Pancreas (tissue), 10 donors: Measurements from ENCODE around the gene TOR1B. TPM values are rescaled to one million over a fixed set of nuclear protein-coding genes. Genes with fewer than 3 reads are reported as not detected.
"Not testable (repeated sequence)": the region's sequence is repeated elsewhere in the genome, so short reads cannot be mapped to it uniquely, and the experiment has no call there.

ENCODE experiments used
- ATAC-seq, 4 donors: fragments of 200-7000 bp; cut with Tn5 transposase; one replicate each; pipeline versions ENCODE4 v1.8.0 to v1.9.1; 2020; ENCODE audit warnings: mild to moderate bottlenecking in 4 of 4, moderate library complexity in 4 of 4
- DNase-seq, 6 donors: peaks; one replicate each; pipeline ENCODE4 v3.0.0-alpha.2; 2020
- FAIRE-seq: peaks from 2 replicates; lab custom pipeline; 2012; peaks lifted over from hg19 to GRCh38; lab: Jason Lieb, UNC
- H3K27ac ChIP-seq, 4 donors: fragments of 200-600 bp; sonication (generic); 1 replicate in 3 of 4; 2 replicates in 1 of 4; pipeline versions ENCODE4 v1.5.0 to v1.8.0; 2020
- H3K27me3 ChIP-seq, 4 donors: fragments of 200-600 bp; one replicate each; pipeline ENCODE4 v1.8.0; 2021
- H3K36me3 ChIP-seq, 3 donors: fragments of 200-600 bp; sonication (generic) in 1 of 3; one replicate each; pipeline versions ENCODE4 v1.5.0 to v1.8.0; 2020 to 2021
- H3K4me1 ChIP-seq, 3 donors: fragments of 200-600 bp; one replicate each; pipeline ENCODE4 v1.8.0; 2021
- H3K4me3 ChIP-seq, 4 donors: fragments of 200-600 bp; sonication (generic) in 2 of 4; one replicate each; pipeline versions ENCODE4 v1.5.0 to v1.8.0; 2020 to 2021
- H3K9me3 ChIP-seq, 4 donors: fragments of 200-600 bp; one replicate each; pipeline ENCODE4 v1.8.0; 2021
- WGBS, 2 donors: extraction: QIAGEN DNeasy Blood & Tissue Kit; methylation state at CpG; one replicate each; pipeline ENCODE4 v1.1.7; 2013; 5-methylcytosine and 5-hydroxymethylcytosine counted together
- intact Hi-C, 3 donors: fragments of 100-400 bp; cut with DNase I; formaldehyde crosslinking; loops; one replicate each; pipeline versions ENCODE4 v1.11.1 to v1.14.2; 2022
- polyA plus RNA-seq, 2 donors: library from polyadenylated mRNA; stranded (reverse); fragments of 200-250 nt; gene quantifications; one replicate each; pipeline ENCODE4 v1.2.3, GENCODE V29; 2013
- total RNA-seq, 6 donors: library from RNA; stranded (reverse); fragmentation: NEBNext Ultra II Directional in 4 of 6; extraction: Animal tissue kit (Norgen Biotek cat#: 25700) in 4 of 6; gene quantifications; one replicate each; pipeline versions ENCODE4 v1.2.1 to v1.2.4, GENCODE V29; 2021 to 2023
- TF ChIP-seq, protein P1 (sequence below), 4 donors: fragments of 200-600 bp; sonication (generic) in 3 of 4; IDR thresholded peaks; one replicate each; pipeline versions ENCODE4 v1.5.0 to v1.8.0; 2021; ENCODE audit warnings: antibody characterized with exemption in 4 of 4
- donor health status: healthy with polysubstance abuse.
- donor health status: DM: no; HTN: no; CAD: no; lungs with moderate emphysema.
- donor health status: DM: no; HTN: no; CAD: no.
- donor health status: control.
- donor health status: control.
- donor health status: Bipolar disorder and iron deficiency.
- donor health status: DM: yes; HTN: yes; CAD: no.
- donor health status: DM: no; HTN: no; CAD: no.
- donor health status: DM: no; HTN: no; CAD: no.
- donor health status: DM: yes; HTN: yes; CAD: no.

Gene TOR1B
- total and polyA plus RNA-seq, 8 donors = 6.1 to 17.3 (median 11.2) TPM

DNA sequence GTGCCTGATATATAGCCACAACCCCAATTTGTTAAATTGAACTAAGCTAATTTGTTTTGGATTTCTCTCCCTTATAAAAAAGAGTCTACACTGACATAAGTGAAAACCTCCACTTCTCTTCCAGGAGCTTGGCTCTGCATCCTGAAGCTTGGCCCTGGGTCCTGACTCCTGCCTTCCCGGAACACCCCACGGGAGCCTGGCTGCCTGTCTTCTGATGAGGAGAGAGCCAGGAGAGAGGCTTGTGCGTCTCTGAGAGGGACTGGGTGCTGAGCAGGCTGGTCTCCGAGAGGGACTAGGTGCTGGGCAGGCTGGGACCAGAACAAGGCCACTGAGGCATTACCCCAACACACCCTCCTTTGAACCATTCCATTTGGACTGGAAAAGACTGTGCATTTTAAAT lies 43.7 kb upstream of the TOR1B start:
- Histone ChIP-seq H3K4me3 (no peak overlapping the region), H3K4me1 (no peaks in the 10 kb centered on the region), H3K9me3 (no peaks in the 10 kb centered on the region), H3K27ac (no peak overlapping the region), H3K36me3 (no peaks in the 10 kb centered on the region), H3K27me3 (no peaks in the 10 kb centered on the region)
- 79% methylated on average over 4 of the region's 4 CpGs for WGBS, 2 donors
- no peak for FAIRE-seq
- DNase-seq = no peak
- intact Hi-C loops = no loop called here
- TF ChIP-seq, protein P1, sequence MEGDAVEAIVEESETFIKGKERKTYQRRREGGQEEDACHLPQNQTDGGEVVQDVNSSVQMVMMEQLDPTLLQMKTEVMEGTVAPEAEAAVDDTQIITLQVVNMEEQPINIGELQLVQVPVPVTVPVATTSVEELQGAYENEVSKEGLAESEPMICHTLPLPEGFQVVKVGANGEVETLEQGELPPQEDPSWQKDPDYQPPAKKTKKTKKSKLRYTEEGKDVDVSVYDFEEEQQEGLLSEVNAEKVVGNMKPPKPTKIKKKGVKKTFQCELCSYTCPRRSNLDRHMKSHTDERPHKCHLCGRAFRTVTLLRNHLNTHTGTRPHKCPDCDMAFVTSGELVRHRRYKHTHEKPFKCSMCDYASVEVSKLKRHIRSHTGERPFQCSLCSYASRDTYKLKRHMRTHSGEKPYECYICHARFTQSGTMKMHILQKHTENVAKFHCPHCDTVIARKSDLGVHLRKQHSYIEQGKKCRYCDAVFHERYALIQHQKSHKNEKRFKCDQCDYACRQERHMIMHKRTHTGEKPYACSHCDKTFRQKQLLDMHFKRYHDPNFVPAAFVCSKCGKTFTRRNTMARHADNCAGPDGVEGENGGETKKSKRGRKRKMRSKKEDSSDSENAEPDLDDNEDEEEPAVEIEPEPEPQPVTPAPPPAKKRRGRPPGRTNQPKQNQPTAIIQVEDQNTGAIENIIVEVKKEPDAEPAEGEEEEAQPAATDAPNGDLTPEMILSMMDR (IDR thresholded peaks at IDR 0.05) = no peak
- no peak for ATAC-seq

DNA sequence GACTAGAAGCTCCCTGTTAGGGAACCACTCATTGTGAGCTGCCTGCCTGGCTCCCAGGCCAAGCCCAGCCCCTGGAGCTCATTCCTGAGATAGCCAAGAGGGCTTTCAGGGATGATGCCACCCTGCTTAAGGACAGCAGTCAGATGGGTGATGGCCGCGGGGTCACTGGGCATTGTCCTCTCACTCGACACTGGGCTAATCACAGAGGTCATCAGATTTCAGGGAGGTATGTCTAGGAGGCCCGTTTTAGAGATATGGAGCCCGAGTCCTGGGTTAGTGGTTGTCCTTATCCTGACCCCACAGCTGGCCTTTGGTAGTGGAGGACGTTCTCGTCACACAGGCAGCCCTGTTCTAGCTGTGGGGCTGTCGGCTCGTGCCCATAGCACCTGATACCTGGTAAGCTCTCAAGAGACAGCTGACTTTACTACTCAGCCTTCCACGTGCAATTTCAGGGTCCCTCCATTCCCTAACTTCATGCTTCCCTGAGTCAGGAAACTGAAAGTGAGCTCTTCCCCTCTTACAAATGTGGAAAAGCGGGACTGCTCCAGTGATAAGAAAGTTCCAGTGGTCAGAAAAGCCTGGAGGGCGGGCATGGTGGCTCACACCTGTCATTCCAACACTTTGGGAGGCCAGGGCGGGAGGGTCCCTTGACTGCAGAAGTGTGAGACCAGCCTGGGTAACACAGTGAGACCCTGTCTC lies 43.0 kb upstream of the TOR1B start:
- DNase-seq (no peak), FAIRE-seq (no peak), ATAC-seq (no peak)
- H3K9me3 ChIP-seq = no peaks in the 10 kb centered on the region
- no peaks in the 10 kb centered on the region for H3K36me3 ChIP-seq
- TF ChIP-seq, protein P1 (IDR thresholded peaks at IDR 0.05) = no peak
- intact Hi-C loops = no loop called here
- H3K27me3 ChIP-seq = no peaks in the 10 kb centered on the region
- no peaks in the 10 kb centered on the region for H3K4me1 ChIP-seq
- no peak overlapping the region for H3K27ac ChIP-seq
- 67 to 71% methylated on average over 13 of the region's 13 CpGs for WGBS, 2 donors
- no peak overlapping the region for H3K4me3 ChIP-seq

DNA sequence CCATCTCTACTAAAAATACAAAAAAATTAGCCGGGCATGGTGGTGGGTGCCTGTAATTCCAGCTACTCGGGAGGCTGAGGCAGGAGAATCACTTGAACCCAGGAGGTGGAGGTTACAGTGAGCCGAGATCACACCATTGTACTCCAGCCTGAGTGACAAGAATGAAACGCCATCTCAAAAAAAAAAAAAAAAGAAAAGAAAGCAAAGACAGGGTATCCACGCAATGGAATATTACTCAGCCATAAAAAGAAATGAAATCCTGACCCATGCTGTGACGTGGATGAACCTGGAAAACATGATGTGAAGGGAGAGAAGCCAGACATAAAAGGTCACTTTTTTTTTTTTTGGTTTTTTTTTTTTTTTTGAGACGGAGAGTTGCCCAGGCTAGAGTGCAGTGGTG lies 42.2 kb upstream of the TOR1B start:
- WGBS, 2 donors = 74 to 82% methylated on average over 7 of the region's 7 CpGs
- H3K4me1 ChIP-seq, H3K36me3 ChIP-seq, H3K4me3 ChIP-seq, H3K27ac ChIP-seq, DNase-seq, ATAC-seq, intact Hi-C loops, H3K27me3 ChIP-seq, H3K9me3 ChIP-seq, FAIRE-seq: not testable (repeated sequence)

DNA sequence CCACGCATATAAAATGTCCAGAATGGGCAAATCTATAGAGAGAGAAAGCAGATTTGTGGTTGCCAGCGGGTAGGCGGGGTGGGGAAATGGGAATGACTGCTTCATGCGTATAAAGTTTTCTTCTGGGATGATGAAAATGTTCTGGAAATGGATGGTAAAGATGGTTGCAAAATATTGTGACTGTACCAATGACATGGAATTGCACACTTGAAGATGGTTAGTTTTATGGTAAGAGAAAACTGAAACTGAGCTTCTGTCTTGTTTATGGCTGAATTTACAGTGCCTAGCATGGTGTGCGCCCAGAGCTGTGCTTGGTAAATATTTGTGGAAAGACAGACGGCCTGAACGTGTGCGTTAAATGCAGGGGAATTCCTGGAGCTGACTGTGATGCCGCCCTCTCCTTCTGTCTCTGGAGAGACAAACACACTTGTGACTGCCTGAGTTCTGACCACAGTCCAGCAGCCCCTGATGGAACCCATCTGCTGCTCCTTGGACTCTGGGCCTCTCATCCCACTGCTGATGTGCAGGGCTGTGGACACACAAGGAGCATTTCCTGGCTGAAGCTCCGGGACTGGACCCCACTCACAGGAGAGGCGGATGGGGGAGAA lies 41.6 kb upstream of the TOR1B start:
- Histone ChIP-seq H3K4me1 (no peaks in the 10 kb centered on the region), H3K36me3 (no peaks in the 10 kb centered on the region), H3K27me3 (no peaks in the 10 kb centered on the region), H3K4me3 (no peak overlapping the region), H3K27ac (no peak overlapping the region), H3K9me3 (no peaks in the 10 kb centered on the region)
- 62 to 64% methylated on average over 11 of the region's 11 CpGs for WGBS, 2 donors
- no peak for FAIRE-seq
- no peak for DNase-seq
- intact Hi-C loops = no loop called here
- ATAC-seq = peak in 2 of 4 donors; percentile 51 to 72
- TF ChIP-seq, protein P1 (IDR thresholded peaks at IDR 0.05) = no peak

DNA sequence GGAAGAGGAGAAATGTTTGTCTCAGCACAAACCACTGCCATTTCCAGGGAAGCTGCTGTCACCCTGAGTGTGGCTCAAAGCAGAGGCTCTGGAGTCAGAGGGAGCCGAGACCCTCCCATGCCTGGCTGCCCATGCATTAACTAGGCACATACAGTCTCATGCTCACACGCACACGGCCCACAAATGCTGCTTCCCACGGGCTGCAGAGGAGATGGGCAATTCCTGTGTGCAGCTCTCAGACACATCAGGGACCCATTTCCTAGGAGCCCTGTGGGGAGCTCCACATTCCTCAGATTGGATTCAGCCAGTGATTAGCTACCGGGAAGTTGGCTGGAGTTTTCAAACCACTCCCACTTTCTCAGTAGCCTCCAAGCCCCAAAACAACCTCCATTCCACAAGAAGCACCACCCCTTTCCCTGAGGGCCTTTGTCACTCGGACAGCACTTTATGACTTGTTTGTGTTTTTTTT lies 41.0 kb upstream of the TOR1B start:
- no peak overlapping the region for H3K4me3 ChIP-seq
- TF ChIP-seq, protein P1 (IDR thresholded peaks at IDR 0.05) = no peak
- FAIRE-seq (no peak), ATAC-seq (peak in 3 of 4 donors; percentile 25 to 73 (median 35)), DNase-seq (no peak)
- no peaks in the 10 kb centered on the region for H3K9me3 ChIP-seq
- no peaks in the 10 kb centered on the region for H3K27me3 ChIP-seq
- H3K27ac ChIP-seq = peak overlapping the region in 1 of 4 donors; percentile 42
- intact Hi-C loops = no loop called here
- H3K4me1 ChIP-seq = no peaks in the 10 kb centered on the region
- WGBS, 2 donors = 42 to 60% methylated on average over 6 of the region's 6 CpGs
- no peaks in the 10 kb centered on the region for H3K36me3 ChIP-seq

DNA sequence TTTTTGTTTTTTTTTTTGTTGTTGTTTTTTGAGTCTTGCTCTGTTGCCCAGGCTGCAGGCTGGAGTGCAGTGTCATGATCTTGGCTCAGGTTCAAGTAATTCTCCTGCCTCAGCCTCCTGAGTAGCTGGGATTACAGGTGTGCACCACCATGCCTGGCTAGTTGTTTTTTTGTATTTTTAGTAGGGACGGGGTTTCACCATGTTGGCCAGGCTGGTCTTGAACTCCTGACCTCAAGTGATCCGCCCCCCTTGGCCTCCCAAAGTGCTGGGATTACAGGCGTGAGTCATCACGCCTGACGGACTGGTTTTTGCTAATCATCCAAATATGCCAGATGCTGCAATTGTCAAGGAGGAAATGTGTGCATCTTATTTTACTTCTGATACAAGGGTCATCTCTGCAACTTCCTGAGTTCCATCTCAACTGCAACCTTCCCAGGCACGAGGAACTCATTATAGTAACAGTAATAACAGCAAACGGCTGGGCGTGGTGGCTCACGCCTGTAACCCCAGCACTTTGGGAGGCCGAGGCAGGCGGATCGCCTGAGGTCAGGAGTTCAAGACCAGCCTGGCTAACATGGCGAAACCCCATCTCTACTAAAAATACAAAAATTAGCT lies 40.5 kb upstream of the TOR1B start:
- H3K27me3 ChIP-seq, H3K4me3 ChIP-seq, DNase-seq, FAIRE-seq, H3K4me1 ChIP-seq, intact Hi-C loops, H3K36me3 ChIP-seq, H3K9me3 ChIP-seq: not testable (repeated sequence)
- WGBS, 2 donors = 74 to 85% methylated on average over 13 of the region's 13 CpGs
- peak in 3 of 4 donors; percentile 29 to 74 (median 51) for ATAC-seq
- H3K27ac ChIP-seq = peak overlapping the region in 1 of 4 donors; percentile 42
